Measurements from ENCODE around the gene FOXS1.
A peak's percentile ranks its signal among the peaks of the same experiment; 100 is the strongest.
"Not testable (repeated sequence)": the region's sequence is repeated elsewhere in the genome, so short reads cannot be mapped to it uniquely, and the experiment has no call there.

FOXS1 gene

DNA sequence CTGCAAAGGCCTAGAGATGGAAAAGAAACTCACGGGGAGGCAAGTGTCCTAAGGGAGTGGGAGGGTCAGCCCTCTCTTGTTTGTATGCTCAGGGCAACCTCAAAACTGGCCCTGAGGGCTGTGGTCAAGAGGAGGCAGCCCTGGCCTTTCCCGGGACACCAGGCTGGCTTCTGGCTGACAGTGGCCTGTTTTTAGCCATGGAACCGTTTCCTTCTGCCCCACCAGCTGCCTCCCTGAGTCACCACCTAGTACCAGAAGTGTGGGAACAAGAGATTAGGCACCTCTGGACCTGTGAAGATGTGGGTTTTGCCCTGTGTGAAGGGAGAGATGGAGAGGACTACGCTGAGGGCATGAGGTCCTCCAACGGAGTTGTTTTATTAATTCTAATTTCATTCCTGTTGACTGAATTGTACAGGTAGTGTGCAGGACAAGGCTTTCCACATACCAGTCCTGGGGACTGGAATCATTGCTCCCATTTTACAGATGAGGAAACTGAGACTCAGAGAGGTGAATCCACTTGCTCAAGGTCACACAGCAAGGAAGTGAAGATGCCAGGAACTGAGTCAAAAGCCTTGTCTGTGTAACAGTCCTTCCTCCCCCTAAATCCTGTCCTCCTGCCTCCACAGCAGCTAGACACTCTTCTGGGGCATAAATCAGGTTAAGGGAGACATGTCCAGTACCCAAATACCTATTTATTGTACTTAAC, 5.5 kb downstream of the FOXS1 start:
- no peak for DNase-seq (ENCODE audit: low spot score)

- DNase-seq (ENCODE audit: low spot score) = no peak
Measured at GRCh38 chr20:31838646-31839292, 6.6 kb downstream of the FOXS1 start.

- DNase-seq (ENCODE audit: low spot score) = no peak
Measured at GRCh38 chr20:31837896-31838397, 7.5 kb downstream of the FOXS1 start.

GRCh38 chr20:31836853-31837608, 8.4 kb downstream of the FOXS1 start:
- DNase-seq (ENCODE audit: low spot score) = no peak

DNA sequence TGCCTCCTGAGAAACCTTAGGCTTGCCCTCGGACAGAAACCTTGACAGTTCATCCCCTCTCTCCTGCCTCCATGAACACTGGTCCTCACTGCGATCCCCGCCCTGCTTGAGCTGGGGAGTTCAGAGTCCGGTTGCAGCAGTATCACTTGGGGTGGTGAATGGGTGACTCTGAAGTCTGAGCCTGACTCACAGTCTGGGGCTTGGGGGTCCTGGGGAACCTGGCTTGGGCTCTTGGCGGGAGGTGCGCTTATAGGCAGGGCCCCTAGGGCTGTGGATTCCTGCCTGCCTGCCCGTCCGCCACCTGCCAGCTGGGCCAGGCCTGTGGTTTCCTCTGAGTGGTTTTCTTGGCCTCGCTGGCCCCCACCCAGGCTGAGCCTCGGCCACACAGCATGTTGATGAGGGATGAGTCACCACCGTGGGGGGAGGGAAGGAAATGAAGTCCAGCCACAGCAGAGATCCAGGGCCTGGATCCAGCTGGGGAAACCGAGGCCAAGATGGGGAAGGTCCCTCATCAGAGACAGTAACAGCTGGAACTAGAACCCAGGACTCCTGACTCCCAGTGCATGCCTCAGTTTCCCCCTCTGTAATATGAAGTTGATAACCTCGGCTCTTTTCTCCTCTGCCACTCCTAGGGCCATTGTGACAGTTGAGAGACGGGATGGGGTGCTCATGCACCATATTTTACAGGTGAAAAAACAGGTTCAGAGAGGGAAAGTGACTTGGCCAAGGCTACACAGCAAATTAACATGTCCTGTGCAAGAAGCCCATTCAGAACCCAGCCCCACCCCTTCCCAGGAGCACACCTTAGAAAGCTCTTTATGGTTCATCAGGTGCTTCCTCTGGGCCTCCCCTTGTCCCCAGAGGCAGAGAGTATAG, 9.2 kb downstream of the FOXS1 start:
- DNase-seq (ENCODE audit: low spot score) = peak; percentile 38

DNA sequence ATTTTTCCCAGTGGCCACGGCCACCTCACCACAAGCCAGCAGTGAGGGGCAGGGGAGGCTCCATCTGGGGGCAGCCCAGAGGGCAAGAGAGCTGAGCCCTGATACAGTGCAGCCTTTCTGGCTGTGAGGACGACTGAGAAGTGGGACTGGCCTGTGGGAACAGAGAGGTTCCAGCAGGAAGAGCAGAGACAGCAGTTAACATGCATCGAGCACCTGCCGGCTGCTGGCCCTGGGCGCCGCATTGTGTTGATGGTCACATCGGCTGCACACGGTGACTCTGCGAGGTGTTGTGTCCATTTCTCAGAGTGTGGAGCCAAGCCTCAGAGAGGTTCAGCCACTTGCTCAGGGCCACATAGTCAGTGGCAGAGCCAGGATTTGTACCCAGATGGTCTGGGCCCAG, 9.8 kb downstream of the FOXS1 start:
- DNase-seq (ENCODE audit: low spot score) = no peak

DNA sequence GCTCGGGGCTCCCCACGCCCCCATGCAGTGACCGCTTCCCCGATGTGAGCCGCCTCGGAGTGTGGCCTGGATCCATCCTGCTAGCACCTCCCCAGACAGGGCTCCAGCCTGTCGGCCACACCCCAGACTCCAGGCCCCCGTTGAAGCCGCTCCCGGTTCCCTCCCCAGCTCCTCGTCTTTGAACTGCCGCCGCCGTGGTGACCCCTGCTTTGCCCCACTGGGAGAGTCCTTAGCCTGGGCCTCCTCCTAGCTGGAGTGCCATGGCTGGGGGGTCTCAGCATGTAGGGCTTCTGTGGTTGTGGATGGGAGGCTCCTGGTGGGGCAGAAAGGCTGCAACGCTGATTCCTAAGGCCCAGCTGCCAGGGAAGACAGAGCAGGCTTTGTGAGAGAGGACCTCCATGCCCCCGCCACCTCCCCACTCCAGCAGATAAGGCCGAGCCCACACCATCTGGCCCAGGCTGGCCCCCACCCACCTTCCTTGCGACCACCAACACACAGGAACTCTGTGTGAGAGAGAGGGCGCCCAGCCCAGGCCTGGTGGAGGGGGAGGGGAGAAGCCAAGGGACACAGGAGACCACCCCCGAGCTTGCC, 11.4 kb downstream of the FOXS1 start:
- DNase-seq (ENCODE audit: low spot score) = no peak

GRCh38 chr20:31833130-31833930, 12.1 kb downstream of the FOXS1 start:
- DNase-seq (ENCODE audit: low spot score) = peak; percentile 60

- no peak for DNase-seq (ENCODE audit: low spot score)
Measured at GRCh38 chr20:31831771-31832306, 13.6 kb downstream of the FOXS1 start.

DNA sequence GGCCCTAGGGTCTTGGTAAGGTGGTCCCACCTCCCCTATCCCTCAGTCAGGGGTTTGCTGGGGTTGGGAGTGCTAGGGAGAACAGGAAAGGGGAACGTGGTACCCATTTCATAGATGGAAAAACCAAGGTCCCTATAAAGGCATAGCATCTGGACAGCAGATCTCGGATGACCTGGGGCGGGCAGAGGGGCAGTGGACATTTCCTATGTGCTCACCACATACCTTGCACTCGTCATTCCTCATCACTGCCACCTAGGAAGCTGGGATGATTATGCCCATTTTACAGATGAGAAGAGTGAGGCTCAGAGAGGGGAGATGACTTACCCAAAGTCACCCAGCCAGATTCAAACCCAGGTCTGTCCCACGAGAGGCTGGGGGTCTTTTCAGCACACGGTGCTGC, 14.2 kb downstream of the FOXS1 start:
- no peak for DNase-seq (ENCODE audit: low spot score)

- DNase-seq (ENCODE audit: low spot score) = no peak
Measured at GRCh38 chr20:31830406-31830981, 14.9 kb downstream of the FOXS1 start.

GRCh38 chr20:31829731-31830130, 15.7 kb downstream of the FOXS1 start:
- no peak for DNase-seq (ENCODE audit: low spot score)

DNA sequence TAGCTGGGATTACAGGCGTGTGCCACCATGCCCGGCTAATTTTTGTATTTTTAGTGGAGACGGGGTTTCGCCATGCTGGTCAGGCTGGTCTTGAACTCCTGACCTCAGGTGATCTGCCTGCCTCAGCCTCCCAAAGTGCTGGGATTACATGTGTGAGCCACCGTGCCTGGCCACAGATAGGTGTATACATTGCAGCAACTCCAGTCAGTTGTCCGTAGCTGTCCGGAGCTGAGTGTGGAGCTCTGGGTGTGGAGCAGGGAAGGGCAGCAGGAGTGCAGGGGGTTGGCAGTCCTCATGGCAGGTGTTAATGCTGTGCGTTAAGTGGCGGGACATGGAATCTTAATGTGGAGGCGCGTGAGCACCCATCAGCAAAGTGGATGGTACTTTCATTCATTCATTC, 17.4 kb downstream of the FOXS1 start:
- DNase-seq (ENCODE audit: low spot score) = not testable (repeated sequence)

DNA sequence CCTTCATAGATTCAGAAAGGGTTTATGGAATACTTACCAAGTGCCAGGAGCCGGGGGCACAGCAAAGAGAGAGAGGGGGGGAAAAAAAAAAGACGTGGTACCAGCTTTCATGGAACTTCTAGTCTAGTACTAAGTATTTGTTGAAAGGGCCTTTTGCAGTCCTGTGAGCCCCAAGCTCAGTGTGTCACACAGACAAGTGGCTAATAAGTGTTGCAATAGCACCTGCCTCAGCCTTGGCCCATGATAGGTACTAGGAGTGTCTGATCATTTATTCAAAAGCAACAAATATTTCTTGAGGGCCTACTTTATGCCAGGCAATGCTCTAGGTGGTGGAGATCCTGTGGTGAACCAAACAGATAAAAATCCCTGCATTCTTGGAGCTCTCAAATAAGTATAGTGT, 18.3 kb downstream of the FOXS1 start:
- no peak for DNase-seq (ENCODE audit: low spot score)

DNA sequence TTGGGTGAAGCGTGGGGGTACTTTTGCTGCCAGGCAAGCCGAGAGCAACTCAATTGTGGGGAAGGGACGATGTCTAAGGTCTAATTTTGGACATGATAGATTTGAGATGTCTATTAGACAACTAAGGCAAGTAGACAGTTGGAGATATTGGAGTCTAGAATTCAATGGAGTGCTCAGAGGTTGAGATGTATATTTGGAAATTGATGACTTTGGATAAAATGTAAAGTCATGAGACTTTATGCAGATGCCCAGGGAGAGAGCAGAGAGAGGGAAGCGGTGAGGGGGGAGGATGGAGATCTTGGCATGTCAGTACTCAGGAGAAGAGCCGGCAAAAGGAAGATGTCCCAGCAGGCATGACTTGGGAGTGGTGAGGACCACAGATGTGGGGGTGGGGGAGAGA, 19.3 kb downstream of the FOXS1 start:
- no peak for DNase-seq (ENCODE audit: low spot score)

DNA sequence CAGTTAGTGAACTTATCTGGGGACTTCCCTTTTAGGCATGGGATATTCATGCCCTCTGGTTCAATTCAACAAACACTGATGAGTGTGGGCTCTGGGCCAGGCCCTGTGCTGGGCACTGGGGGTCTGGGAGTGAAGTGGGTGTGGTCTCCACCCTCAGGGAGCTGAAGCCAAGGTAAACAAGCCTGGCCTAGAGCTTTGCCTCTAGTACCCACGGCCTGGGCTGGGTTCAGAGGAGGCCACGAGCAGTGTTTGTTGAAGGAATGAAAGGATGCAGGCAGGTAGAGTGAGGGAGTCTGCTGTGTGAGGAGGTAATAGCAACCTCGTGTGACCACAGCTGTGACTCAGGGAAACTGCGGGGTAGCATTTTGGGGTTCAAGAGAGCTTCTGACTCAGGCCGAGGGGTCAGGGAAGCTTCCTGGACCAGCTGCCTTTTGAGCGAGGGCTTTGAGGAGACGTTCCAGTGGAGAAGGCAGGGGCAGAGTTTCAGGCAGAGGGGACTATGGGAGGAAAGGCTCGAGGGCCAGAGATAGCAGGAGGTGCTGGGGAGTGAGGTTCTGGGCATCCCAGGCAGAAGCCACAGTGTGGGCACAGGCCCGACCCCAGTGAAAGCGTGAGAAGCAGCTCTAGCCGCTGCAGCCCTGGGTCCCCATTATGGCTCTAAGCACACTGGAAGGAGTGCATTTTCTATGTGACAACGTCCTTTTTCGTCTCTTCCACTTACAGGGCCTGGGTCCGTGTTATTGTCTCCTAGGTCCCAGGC, 20.7 kb downstream of the FOXS1 start:
- no peak for DNase-seq (ENCODE audit: low spot score)

DNA sequence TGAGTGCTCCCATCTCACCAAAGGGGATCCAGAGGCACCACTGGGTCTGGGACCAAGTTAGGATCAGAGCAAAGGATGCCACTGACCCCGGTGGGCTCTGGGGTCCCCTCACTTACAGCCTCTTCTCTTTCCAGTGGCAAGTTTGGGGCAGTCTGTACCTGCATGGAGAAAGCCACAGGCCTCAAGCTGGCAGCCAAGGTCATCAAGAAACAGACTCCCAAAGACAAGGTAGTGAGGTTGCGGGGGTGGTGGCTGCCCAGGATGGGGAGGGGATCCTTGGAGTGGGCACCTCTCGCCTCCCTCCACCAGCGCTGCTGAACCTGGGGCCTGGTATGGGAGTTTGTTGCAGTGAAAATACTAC, 21.3 kb downstream of the FOXS1 start:
- no peak for DNase-seq (ENCODE audit: low spot score)

DNA sequence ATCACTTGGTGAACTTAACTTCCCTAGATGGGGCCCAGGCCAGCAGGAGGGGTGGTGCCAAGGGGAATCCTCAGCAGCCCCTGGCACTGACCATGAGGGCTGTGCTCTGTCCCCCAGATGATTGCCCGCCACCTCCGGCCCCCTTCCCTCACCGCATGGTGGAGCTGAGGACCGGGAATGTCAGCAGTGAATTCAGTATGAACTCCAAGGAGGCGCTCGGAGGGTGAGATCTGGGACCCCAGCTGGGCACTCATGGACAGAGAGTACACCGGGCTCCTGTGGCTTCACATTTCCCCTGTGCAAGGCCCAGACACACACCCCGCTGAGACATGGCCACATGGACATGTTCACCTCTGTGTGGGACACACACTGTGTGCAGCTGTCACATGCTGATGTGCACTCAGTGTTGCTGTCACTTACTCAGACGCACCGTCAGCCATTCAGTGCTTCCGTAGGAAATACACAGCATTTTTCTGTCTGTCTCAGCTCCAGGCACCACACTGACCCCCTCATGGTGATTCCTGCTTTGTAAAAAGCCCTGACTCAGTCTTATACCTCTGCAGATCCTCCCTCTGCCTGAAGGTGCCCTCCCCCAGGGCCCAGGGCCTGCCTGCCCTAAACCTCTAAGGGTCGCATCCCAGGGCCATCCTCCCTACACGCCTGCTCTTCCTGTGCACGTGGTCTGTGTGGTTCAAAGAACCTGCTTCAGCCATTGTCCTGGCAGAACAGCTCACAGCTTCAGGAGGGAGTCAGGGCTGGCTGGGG, 21.9 kb downstream of the FOXS1 start:
- DNase-seq (ENCODE audit: low spot score) = no peak
